A549 (cell line): Measurements from ENCODE around the gene SEL1L3.

Source experiments
- CEBPB ChIP-seq, 2 experiments: fragments of >200 bp in 1 of 2; sonication (Bioruptor Twin) in 1 of 2; formaldehyde crosslinking in 1 of 2; IDR thresholded peaks; 2 replicates each; pipeline ENCODE4 v1.6.1; 2012 to 2016
- CTCF ChIP-seq: fragments of >200 bp; sonication (Bioruptor Twin); formaldehyde crosslinking; IDR thresholded peaks from 3 replicates; pipeline ENCODE4 v1.5.1; 2016
- EP300 ChIP-seq, 2 experiments: fragments of >200 bp; sonication (Bioruptor Twin); formaldehyde crosslinking; IDR thresholded peaks; 2 replicates in 1 of 2; 3 replicates in 1 of 2; pipeline ENCODE4 v1.6.1; 2016 to 2017
- POLR2A ChIP-seq: IDR thresholded peaks from 2 replicates; pipeline ENCODE4 v1.6.1; 2012; ENCODE audit warnings: mild to moderate bottlenecking, low read length
- RAD21 ChIP-seq, 2 experiments: fragments of >200 bp in 1 of 2; sonication (Bioruptor Twin) in 1 of 2; formaldehyde crosslinking in 1 of 2; IDR thresholded peaks in 1 of 2; conservative IDR thresholded peaks in 1 of 2; 2 replicates in 1 of 2; 3 replicates in 1 of 2; pipeline ENCODE4 v1.6.1; 2012 to 2018; ENCODE audit warnings: inconsistent platforms in 1 of 2

GRCh38 chr4:25815586-25815985 is 47.2 kb downstream of the SEL1L3 start:
- TF ChIP-seq CEBPB (IDR thresholded peaks at IDR 0.05) (no peak), RAD21 (conservative IDR thresholded peaks at IDR 0.05 in 1 of 2, IDR thresholded peaks at IDR 0.05 in 1 of 2) (no peak), POLR2A (no peak), CTCF (no peak), EP300 (IDR thresholded peaks at IDR 0.05) (no peak)
